Pancreas (tissue), 10 donors: ENCODE data around the gene GOLGB1. TPM values are rescaled to one million over a fixed set of nuclear protein-coding genes. Genes with fewer than 3 reads are reported as not detected.

Experiments used
- ATAC-seq, 4 donors: fragments of 200-7000 bp; cut with Tn5 transposase; one replicate each; pipeline versions ENCODE4 v1.8.0 to v1.9.1; 2020; ENCODE audit warnings: mild to moderate bottlenecking in 4 of 4, moderate library complexity in 4 of 4
- DNase-seq, 6 donors: peaks; one replicate each; pipeline ENCODE4 v3.0.0-alpha.2; 2020
- FAIRE-seq: peaks from 2 replicates; lab custom pipeline; 2012; peaks lifted over from hg19 to GRCh38; lab: Jason Lieb, UNC
- H3K27ac ChIP-seq, 4 donors: fragments of 200-600 bp; sonication (generic); 1 replicate in 3 of 4; 2 replicates in 1 of 4; pipeline versions ENCODE4 v1.5.0 to v1.8.0; 2020
- H3K27me3 ChIP-seq, 4 donors: fragments of 200-600 bp; one replicate each; pipeline ENCODE4 v1.8.0; 2021
- H3K36me3 ChIP-seq, 3 donors: fragments of 200-600 bp; sonication (generic) in 1 of 3; one replicate each; pipeline versions ENCODE4 v1.5.0 to v1.8.0; 2020 to 2021
- H3K4me1 ChIP-seq, 3 donors: fragments of 200-600 bp; one replicate each; pipeline ENCODE4 v1.8.0; 2021
- H3K4me3 ChIP-seq, 4 donors: fragments of 200-600 bp; sonication (generic) in 2 of 4; one replicate each; pipeline versions ENCODE4 v1.5.0 to v1.8.0; 2020 to 2021
- H3K9me3 ChIP-seq, 4 donors: fragments of 200-600 bp; one replicate each; pipeline ENCODE4 v1.8.0; 2021
- CTCF ChIP-seq, 4 donors: fragments of 200-600 bp; sonication (generic) in 3 of 4; IDR thresholded peaks; one replicate each; pipeline versions ENCODE4 v1.5.0 to v1.8.0; 2021; ENCODE audit warnings: antibody characterized with exemption in 4 of 4
- WGBS, 2 donors: extraction: QIAGEN DNeasy Blood & Tissue Kit; methylation state at CpG; one replicate each; pipeline ENCODE4 v1.1.7; 2013; 5-methylcytosine and 5-hydroxymethylcytosine counted together
- intact Hi-C, 3 donors: fragments of 100-400 bp; cut with DNase I; formaldehyde crosslinking; loops; one replicate each; pipeline versions ENCODE4 v1.11.1 to v1.14.2; 2022
- polyA plus RNA-seq, 2 donors: library from polyadenylated mRNA; stranded (reverse); fragments of 200-250 nt; gene quantifications; one replicate each; pipeline ENCODE4 v1.2.3, GENCODE V29; 2013
- total RNA-seq, 6 donors: library from RNA; stranded (reverse); fragmentation: NEBNext Ultra II Directional in 4 of 6; extraction: Animal tissue kit (Norgen Biotek cat#: 25700) in 4 of 6; gene quantifications; one replicate each; pipeline versions ENCODE4 v1.2.1 to v1.2.4, GENCODE V29; 2021 to 2023
- donor health status: healthy with polysubstance abuse.
- donor health status: DM: no; HTN: no; CAD: no; lungs with moderate emphysema.
- donor health status: DM: no; HTN: no; CAD: no.
- donor health status: control.
- donor health status: control.
- donor health status: Bipolar disorder and iron deficiency.
- donor health status: DM: yes; HTN: yes; CAD: no.
- donor health status: DM: no; HTN: no; CAD: no.
- donor health status: DM: no; HTN: no; CAD: no.
- donor health status: DM: yes; HTN: yes; CAD: no.

Gene GOLGB1
- total and polyA plus RNA-seq, 8 donors, result 18.9 to 45.0 (median 36.8) TPM

GRCh38 chr3:121730940-121731687, 18.4 kb downstream of the GOLGB1 start:
- FAIRE-seq (no peak), DNase-seq (no peak), ATAC-seq (peak in 1 of 4 donors; percentile 42)
- H3K27me3 ChIP-seq, result no peaks in the 10 kb centered on the region
- H3K4me1 ChIP-seq, result peaks cover 5 to 9% (median 7%) of the 10 kb centered on the region in 3 donors
- peaks cover 0 to 28% (median 7%) of the 10 kb centered on the region in 3 donors for H3K36me3 ChIP-seq
- H3K9me3 ChIP-seq, result no peaks in the 10 kb centered on the region
- TF ChIP-seq CTCF (IDR thresholded peaks at IDR 0.05), result no peak
- intact Hi-C loops, result no loop called here
- no peak overlapping the region for H3K4me3 ChIP-seq
- WGBS, 2 donors, result 73 to 78% methylated on average over 8 of the region's 8 CpGs
- no peak overlapping the region for H3K27ac ChIP-seq

- intact Hi-C loops, result no loop called here
- 92 to 100% methylated on average over 1 of the region's 1 CpG for WGBS, 2 donors
- no peaks in the 10 kb centered on the region for H3K9me3 ChIP-seq
- H3K27ac ChIP-seq, result no peak overlapping the region
- H3K36me3 ChIP-seq, result peaks cover 0 to 86% (median 13%) of the 10 kb centered on the region in 3 donors
- no peaks in the 10 kb centered on the region for H3K27me3 ChIP-seq
- H3K4me1 ChIP-seq, result no peaks in the 10 kb centered on the region
- TF ChIP-seq CTCF (IDR thresholded peaks at IDR 0.05), result no peak
- H3K4me3 ChIP-seq, result no peak overlapping the region
- no peak for FAIRE-seq
- no peak for DNase-seq
- ATAC-seq, result peak in 1 of 4 donors; percentile 21
These were observed 25.4 kb downstream of the GOLGB1 start for GRCh38 chr3:121724130-121724529.

GRCh38 chr3:121723485-121723884, 26.1 kb downstream of the GOLGB1 start:
- 92 to 93% methylated on average over 1 of the region's 1 CpG for WGBS, 2 donors
- H3K4me3 ChIP-seq, result no peak overlapping the region
- no peaks in the 10 kb centered on the region for H3K4me1 ChIP-seq
- ATAC-seq (no peak), FAIRE-seq (no peak), DNase-seq (no peak)
- no peaks in the 10 kb centered on the region for H3K9me3 ChIP-seq
- H3K27me3 ChIP-seq, result no peaks in the 10 kb centered on the region
- intact Hi-C loops, result no loop called here
- H3K36me3 ChIP-seq, result peaks cover 0 to 86% (median 15%) of the 10 kb centered on the region in 3 donors
- TF ChIP-seq CTCF (IDR thresholded peaks at IDR 0.05), result no peak
- no peak overlapping the region for H3K27ac ChIP-seq

- no peak for ATAC-seq
- no peak for FAIRE-seq
These were observed 27.1 kb downstream of the GOLGB1 start for GRCh38 chr3:121722411-121722810.

More at GRCh38 chr3:121722411-121722810, 27.1 kb downstream of the GOLGB1 start:
- intact Hi-C loops, result no loop called here
- H3K4me1 ChIP-seq, result no peaks in the 10 kb centered on the region
- no peak overlapping the region for H3K27ac ChIP-seq
- no peak for DNase-seq
- H3K4me3 ChIP-seq, result no peak overlapping the region
- H3K27me3 ChIP-seq, result no peaks in the 10 kb centered on the region
- WGBS, 2 donors, result 92 to 98% methylated on average over 1 of the region's 1 CpG
- H3K36me3 ChIP-seq, result peaks cover 2 to 90% (median 18%) of the 10 kb centered on the region in 3 donors
- no peaks in the 10 kb centered on the region for H3K9me3 ChIP-seq
- no peak for TF ChIP-seq CTCF (IDR thresholded peaks at IDR 0.05)
